CD4-positive, CD25-positive, alpha-beta regulatory T cell (primary cell): ENCODE measurements around the gene AFG1L. TPM values are rescaled to one million over a fixed set of nuclear protein-coding genes. Genes with fewer than 3 reads are reported as not detected.
"Not testable (repeated sequence)": the region's sequence is repeated elsewhere in the genome, so short reads cannot be mapped to it uniquely, and the experiment has no call there.

Experiments
- ATAC-seq, 2 donors: fragments of 150-1000 bp; cut with Tn5 transposase; one replicate each; pipeline ENCODE4 v1.10.0; 2021; ENCODE audit warnings: low read depth in 2 of 2, moderate number of reproducible peaks in 2 of 2, moderate library complexity in 1 of 2
- DNase-seq, 3 donors: peaks; one replicate each; pipeline versions ENCODE4 v3.0.0 to v3.0.0-alpha.2; 2012 to 2022; ENCODE audit warnings: mixed read lengths in 1 of 3
- H3K27ac ChIP-seq: one replicate; pipeline ENCODE4 v1.7.0; 2013; ENCODE audit warnings: mild to moderate bottlenecking, low read length; ENCODE audit not compliant: insufficient read depth, poor library complexity, severe bottlenecking
- H3K27me3 ChIP-seq: one replicate; pipeline ENCODE4 v1.7.0; 2013; ENCODE audit warnings: low read length; ENCODE audit not compliant: control insufficient read depth, insufficient read depth
- H3K36me3 ChIP-seq: one replicate; pipeline ENCODE4 v1.7.0; 2013; ENCODE audit warnings: mild to moderate bottlenecking, low read length, moderate library complexity; ENCODE audit not compliant: control insufficient read depth, insufficient read depth
- H3K4me1 ChIP-seq: 2 replicates; pipeline ENCODE4 v1.7.0; 2013; ENCODE audit warnings: mild to moderate bottlenecking, low read length; ENCODE audit not compliant: insufficient read depth, control insufficient read depth, poor library complexity, severe bottlenecking
- H3K4me3 ChIP-seq: one replicate; pipeline ENCODE4 v1.7.0; 2013; ENCODE audit warnings: low read depth, mild to moderate bottlenecking, low read length, moderate library complexity
- H3K9me3 ChIP-seq, 2 experiments: 1 replicate in 1 of 2; 2 replicates in 1 of 2; pipeline ENCODE4 v1.7.0; 2013; ENCODE audit warnings: low read length in 2 of 2, mild to moderate bottlenecking in 1 of 2, moderate library complexity in 1 of 2; ENCODE audit not compliant: control insufficient read depth in 2 of 2
- H3K27ac Mint-ChIP-seq, 3 donors: one replicate each; pipeline ENCODE4 v1.8.0; 2020 to 2022; ENCODE audit warnings: mild to moderate bottlenecking in 3 of 3, mixed read lengths in 3 of 3, moderate library complexity in 2 of 3
- H3K27me3 Mint-ChIP-seq: one replicate; pipeline ENCODE4 v1.8.0; 2022; ENCODE audit warnings: mild to moderate bottlenecking, mixed read lengths
- H3K36me3 Mint-ChIP-seq: one replicate; pipeline ENCODE4 v1.8.0; 2020; ENCODE audit warnings: mixed read lengths
- H3K4me1 Mint-ChIP-seq, 4 donors: one replicate each; pipeline ENCODE4 v1.8.0; 2020 to 2022; ENCODE audit warnings: mixed read lengths in 4 of 4, mild to moderate bottlenecking in 1 of 4
- H3K4me3 Mint-ChIP-seq, 4 donors: one replicate each; pipeline ENCODE4 v1.8.0; 2020 to 2022; ENCODE audit warnings: mild to moderate bottlenecking in 4 of 4, mixed read lengths in 4 of 4, moderate library complexity in 3 of 4
- H3K9me3 Mint-ChIP-seq, 7 donors: one replicate each; pipeline ENCODE4 v1.8.0; 2020 to 2022; ENCODE audit warnings: mixed read lengths in 7 of 7, mild to moderate bottlenecking in 3 of 7, moderate library complexity in 2 of 7
- polyA plus RNA-seq, 4 donors: library from polyadenylated mRNA; unstranded; fragments of 300-500 nt; fragmentation: Illumina TruSeq; gene quantifications; one replicate each; pipeline ENCODE4 v1.2.3, GENCODE V29; 2021
- total RNA-seq: library from RNA; stranded (reverse); gene quantifications from one replicate; pipeline ENCODE4 v1.2.3, GENCODE V29; 2022

The AFG1L gene
- 3.6 TPM for total RNA-seq
- 1 to 10 TPM in 3 of 4 donors, under 1 TPM in 1; 0.55 to 4.4 (median 1.8) TPM for polyA plus RNA-seq

DNA sequence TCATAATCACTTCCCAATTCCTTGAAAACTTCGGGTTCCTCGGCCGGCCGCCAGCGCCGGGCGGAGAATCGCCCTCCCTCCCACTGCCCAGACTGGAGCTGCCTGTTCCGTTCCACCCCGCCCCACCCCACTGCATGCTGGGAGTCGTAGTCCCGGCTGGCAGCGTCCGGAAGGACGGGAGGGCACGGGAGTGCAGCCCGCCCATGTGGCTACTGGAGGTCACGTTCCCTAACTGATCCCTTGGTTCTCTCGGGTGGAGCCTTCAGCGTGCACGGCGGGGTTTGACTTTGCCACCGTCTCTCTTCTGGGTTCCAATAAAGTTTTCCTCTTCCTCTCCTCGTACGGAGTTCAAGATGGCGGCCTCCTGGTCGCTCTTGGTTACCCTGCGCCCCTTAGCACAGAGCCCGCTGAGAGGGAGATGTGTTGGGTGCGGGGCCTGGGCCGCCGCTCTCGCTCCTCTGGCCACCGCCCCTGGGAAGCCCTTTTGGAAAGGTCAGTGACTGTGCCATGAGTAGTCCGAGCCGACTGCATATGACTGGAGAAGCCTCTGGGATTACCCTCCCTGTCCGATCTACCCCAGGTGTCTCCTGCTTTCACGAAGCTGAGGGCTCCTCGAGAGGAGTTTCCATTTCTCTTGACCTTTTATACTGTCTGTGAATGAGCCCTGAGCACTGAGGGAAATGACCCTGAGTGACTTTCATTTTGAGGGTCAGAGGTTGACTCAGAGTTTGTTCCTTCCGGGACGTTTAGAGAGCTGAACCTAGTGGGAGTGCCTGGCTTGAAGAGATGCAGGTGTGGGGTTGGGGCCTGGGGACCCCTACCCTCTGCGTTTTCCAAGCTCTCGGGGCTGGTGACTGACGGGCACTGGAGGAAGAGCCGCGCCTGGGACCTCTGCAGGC lies at the start of gene AFG1L:
Gene AFG1L (plus strand): TSS at position 328 of the 899 bp plus-strand sequence. CDS start 26 bp downstream, at position 354.
- Mint-ChIP-seq H3K9me3 (peaks cover 0 to 2% (median 0%) of the 10 kb centered on the region in 7 donors), H3K36me3 (no peaks in the 10 kb centered on the region), H3K27ac (peak within 1 kb of the TSS; percentile 98 to 100 (median 98)), H3K27me3 (peaks cover 11% of the 10 kb centered on the region), H3K4me3 (peak within 1 kb of the TSS; percentile 97 to 99 (median 98)), H3K4me1 (peaks cover 13 to 24% (median 15%) of the 10 kb centered on the region in 4 donors)
- DNase-seq (peak; percentile 83 to 90 (median 88)), ATAC-seq (peak; percentile 92 to 93)
- Histone ChIP-seq H3K27me3 (no peaks in the 10 kb centered on the region), H3K27ac (peak within 1 kb of the TSS; percentile 95), H3K36me3 (no peaks in the 10 kb centered on the region), H3K9me3 (no peaks in the 10 kb centered on the region), H3K4me1 (peaks cover 15% of the 10 kb centered on the region), H3K4me3 (peak within 1 kb of the TSS; percentile 98)

DNA sequence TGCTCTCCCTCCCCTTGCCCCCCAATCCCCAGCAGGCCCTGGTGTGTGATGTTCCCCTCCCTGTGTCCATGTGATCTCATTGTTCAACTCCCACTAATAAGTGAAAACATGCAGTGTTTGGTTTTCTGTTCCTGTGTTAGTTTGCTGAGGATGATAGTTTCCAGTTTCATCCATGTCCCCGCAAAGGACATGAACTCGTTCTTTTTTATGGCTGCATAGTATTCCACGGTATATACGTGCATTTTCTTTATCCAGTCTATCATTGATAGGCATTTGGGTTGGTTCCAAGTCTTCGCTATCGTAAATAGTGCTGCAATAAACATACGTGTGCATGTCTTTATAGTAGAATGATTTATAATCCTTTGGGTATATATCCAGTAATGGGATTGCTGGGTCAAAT lies 49.8 kb upstream of the AFG1L start:
- ATAC-seq, result not testable (repeated sequence)
- H3K4me1 Mint-ChIP-seq, result peaks cover 12 to 50% (median 31%) of the 10 kb centered on the region in 4 donors

DNA sequence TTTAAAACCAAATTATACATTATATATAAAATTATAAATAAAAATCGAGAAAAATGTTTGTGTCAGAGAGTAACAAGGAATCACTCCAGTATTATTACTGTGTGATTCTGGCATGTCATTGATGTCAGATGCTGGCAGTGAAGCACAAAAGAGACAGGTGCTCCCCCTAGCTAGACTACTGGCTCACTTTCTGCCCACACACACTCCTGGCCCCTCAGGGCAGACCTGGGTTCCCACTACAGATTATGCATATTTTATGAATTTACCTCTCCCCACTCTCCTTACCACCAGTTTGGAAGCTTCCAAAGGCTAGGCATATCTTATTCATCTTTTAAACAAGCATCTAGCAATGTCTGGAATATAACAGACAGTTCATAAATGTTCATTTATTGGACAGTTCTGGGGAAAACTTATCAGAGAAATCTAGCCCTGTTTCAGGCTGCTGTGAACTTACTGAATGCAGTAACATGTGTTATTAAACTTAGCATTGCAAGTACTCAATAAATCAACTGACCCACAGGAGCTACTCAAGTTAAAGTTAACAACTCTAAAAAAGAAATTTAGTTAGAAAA lies 46.8 kb upstream of the AFG1L start:
- no peak overlapping the region for H3K4me3 ChIP-seq
- Mint-ChIP-seq H3K27ac (peak overlapping the region in 1 of 3 donors; percentile 16), H3K36me3 (peaks cover 37% of the 10 kb centered on the region), H3K27me3 (no peaks in the 10 kb centered on the region), H3K4me3 (peak overlapping the region in 1 of 4 donors; percentile 15), H3K9me3 (peaks cover 0 to 3% (median 0%) of the 10 kb centered on the region in 7 donors), H3K4me1 (peaks cover 19 to 58% (median 31%) of the 10 kb centered on the region in 4 donors)
- no peaks in the 10 kb centered on the region for H3K9me3 ChIP-seq
- DNase-seq, result no peak
- H3K27me3 ChIP-seq, result no peaks in the 10 kb centered on the region
- no peak overlapping the region for H3K27ac ChIP-seq
- peaks cover 3% of the 10 kb centered on the region for H3K36me3 ChIP-seq
- no peak for ATAC-seq
- H3K4me1 ChIP-seq, result peaks cover 11% of the 10 kb centered on the region

More for the DNA sequence above, 49.8 kb upstream of the AFG1L start:
- not testable (repeated sequence) for H3K9me3 Mint-ChIP-seq, H3K27me3 ChIP-seq, H3K27ac ChIP-seq, H3K4me3 ChIP-seq, H3K4me1 ChIP-seq, H3K4me3 Mint-ChIP-seq, DNase-seq, H3K9me3 ChIP-seq, H3K27ac Mint-ChIP-seq, H3K27me3 Mint-ChIP-seq
- H3K36me3 ChIP-seq, result peaks cover 13% of the 10 kb centered on the region
- peaks cover 46% of the 10 kb centered on the region for H3K36me3 Mint-ChIP-seq

DNA sequence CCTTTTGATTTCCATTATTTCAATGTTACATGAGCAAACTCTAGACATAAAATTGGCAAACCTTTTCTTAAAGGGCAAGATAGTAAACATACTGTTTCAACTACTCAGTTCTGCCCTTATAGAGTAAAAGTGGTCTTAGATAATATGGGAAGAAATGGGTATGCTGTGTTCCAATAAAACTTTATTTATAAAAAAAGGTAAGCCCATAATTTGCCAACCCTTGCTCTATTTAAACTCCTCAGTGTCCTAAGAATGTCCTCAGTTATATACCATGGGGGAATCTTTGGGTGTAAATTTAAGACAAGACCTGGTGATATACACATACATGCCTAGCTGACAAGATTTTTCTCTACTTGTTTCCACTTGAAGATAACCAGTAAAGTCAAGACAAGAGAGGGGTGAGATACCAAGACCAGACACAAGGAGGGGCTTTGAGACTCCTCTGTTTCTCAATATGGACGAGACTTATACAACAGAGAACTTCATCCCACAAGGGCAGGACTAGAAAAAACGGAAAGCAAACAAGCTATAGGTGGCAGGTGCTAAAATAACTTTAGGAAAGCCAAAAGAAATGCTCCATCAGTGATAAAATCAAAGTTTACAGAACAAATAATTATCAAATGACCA lies 44.5 kb upstream of the AFG1L start:
- Histone ChIP-seq H3K9me3 (no peaks in the 10 kb centered on the region), H3K36me3 (no peaks in the 10 kb centered on the region), H3K4me1 (peaks cover 17% of the 10 kb centered on the region), H3K27me3 (no peaks in the 10 kb centered on the region), H3K27ac (no peak overlapping the region), H3K4me3 (no peak overlapping the region)
- peak overlapping the region; percentile 5 to 93 (median 21) for H3K27ac Mint-ChIP-seq
- H3K9me3 Mint-ChIP-seq, result peaks cover 0 to 2% (median 0%) of the 10 kb centered on the region in 7 donors
- peaks cover 30 to 69% (median 41%) of the 10 kb centered on the region in 4 donors for H3K4me1 Mint-ChIP-seq
- H3K4me3 Mint-ChIP-seq, result no peak overlapping the region
- H3K36me3 Mint-ChIP-seq, result peaks cover 31% of the 10 kb centered on the region
- H3K27me3 Mint-ChIP-seq, result no peaks in the 10 kb centered on the region
- peak in 1 of 3 donors; percentile 37 for DNase-seq
- no peak for ATAC-seq

DNA sequence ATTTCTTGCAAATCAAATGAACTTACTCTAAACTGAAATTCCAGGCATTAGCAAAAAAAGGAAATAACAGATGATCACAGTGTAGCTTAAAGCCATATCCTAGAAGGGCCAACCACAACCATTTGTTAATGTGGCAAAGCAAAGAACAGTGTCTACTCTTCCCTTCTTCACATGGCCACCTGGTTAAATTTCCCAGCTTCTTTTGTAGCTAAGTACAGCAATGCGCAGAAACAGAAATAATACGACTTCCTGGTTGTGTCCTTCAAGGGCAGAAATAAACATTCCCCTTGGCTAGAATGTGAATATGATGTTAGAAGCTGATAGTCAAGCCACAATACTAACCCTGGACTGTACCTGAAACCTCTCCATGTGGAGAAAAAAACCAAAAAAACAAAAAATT lies 43.6 kb upstream of the AFG1L start:
- H3K4me3 ChIP-seq, result no peak overlapping the region
- Mint-ChIP-seq H3K4me1 (peaks cover 23 to 77% (median 47%) of the 10 kb centered on the region in 4 donors), H3K9me3 (no peaks in the 10 kb centered on the region), H3K36me3 (peaks cover 24% of the 10 kb centered on the region), H3K27me3 (no peaks in the 10 kb centered on the region), H3K4me3 (peak overlapping the region in 1 of 4 donors; percentile 31), H3K27ac (peak overlapping the region in 1 of 3 donors; percentile 5)
- H3K4me1 ChIP-seq, result peaks cover 17% of the 10 kb centered on the region
- DNase-seq, result no peak
- no peak for ATAC-seq
- H3K36me3 ChIP-seq, result no peaks in the 10 kb centered on the region
- H3K27me3 ChIP-seq, result no peaks in the 10 kb centered on the region
- no peak overlapping the region for H3K27ac ChIP-seq
- no peaks in the 10 kb centered on the region for H3K9me3 ChIP-seq

DNA sequence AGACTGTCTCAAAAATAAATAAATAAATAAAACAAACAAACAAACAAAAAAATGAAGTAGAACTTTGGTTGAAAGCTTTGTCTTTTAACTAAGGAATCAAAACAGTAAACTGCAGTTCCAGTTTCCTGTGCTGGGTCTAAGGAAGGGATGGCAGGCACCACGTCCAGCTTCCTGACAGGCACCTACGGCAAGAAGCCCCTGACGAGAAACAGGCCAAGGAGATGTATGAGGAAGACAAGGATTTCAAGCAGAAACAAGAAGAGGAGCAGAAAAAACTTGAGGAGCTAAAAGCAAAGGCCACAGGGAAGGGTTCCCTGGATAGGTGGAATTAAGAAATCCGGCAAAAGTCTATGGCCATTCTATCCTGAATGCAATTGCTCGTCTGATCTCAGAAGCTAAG lies 42.8 kb upstream of the AFG1L start:
- H3K36me3 ChIP-seq, result no peaks in the 10 kb centered on the region
- H3K4me3 Mint-ChIP-seq, result no peak overlapping the region
- no peaks in the 10 kb centered on the region for H3K9me3 Mint-ChIP-seq
- H3K4me1 ChIP-seq, result peaks cover 22% of the 10 kb centered on the region
- H3K27ac Mint-ChIP-seq, result peak overlapping the region in 1 of 3 donors; percentile 43
- no peaks in the 10 kb centered on the region for H3K27me3 ChIP-seq
- ATAC-seq (no peak), DNase-seq (no peak)
- no peaks in the 10 kb centered on the region for H3K27me3 Mint-ChIP-seq
- no peak overlapping the region for H3K4me3 ChIP-seq
- H3K36me3 Mint-ChIP-seq, result peaks cover 28% of the 10 kb centered on the region
- H3K9me3 ChIP-seq, result no peaks in the 10 kb centered on the region
- no peak overlapping the region for H3K27ac ChIP-seq
- H3K4me1 Mint-ChIP-seq, result peaks cover 28 to 83% (median 53%) of the 10 kb centered on the region in 4 donors

DNA sequence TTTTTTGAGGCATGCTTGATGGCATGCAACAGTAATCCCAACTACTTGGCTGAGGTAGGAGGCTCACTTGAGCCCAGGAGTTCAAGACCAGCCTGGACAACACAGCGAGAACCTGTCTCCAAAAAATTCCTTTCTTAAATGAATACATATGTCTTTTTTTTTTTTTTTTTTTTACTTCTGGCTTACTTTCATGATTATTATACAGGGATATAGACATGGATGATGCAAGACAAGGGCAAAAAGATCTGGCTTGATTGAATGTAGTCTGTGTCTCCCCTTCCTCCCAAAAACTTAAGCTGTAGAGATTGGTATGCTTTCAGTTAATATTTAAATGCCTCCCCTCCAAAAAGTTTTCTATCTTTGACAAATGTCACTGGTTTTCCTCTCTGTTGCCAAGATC lies 41.6 kb upstream of the AFG1L start:
- peaks cover 25 to 81% (median 54%) of the 10 kb centered on the region in 4 donors for H3K4me1 Mint-ChIP-seq
- no peaks in the 10 kb centered on the region for H3K9me3 Mint-ChIP-seq
- peaks cover 27% of the 10 kb centered on the region for H3K4me1 ChIP-seq
- H3K4me3 Mint-ChIP-seq, result peak overlapping the region in 2 of 4 donors; percentile 13 to 50
- no peaks in the 10 kb centered on the region for H3K36me3 ChIP-seq
- H3K27me3 Mint-ChIP-seq, result no peaks in the 10 kb centered on the region
- H3K27ac ChIP-seq, result no peak overlapping the region
- no peak overlapping the region for H3K4me3 ChIP-seq
- no peak for DNase-seq
- peaks cover 24% of the 10 kb centered on the region for H3K36me3 Mint-ChIP-seq
- no peaks in the 10 kb centered on the region for H3K9me3 ChIP-seq
- H3K27ac Mint-ChIP-seq, result no peak overlapping the region
- no peaks in the 10 kb centered on the region for H3K27me3 ChIP-seq
- ATAC-seq, result no peak
